H9 (cell line): ENCODE measurements around the gene DLK1. TPM values are rescaled to one million over a fixed set of nuclear protein-coding genes. Genes with fewer than 3 reads are reported as not detected.

Experiments used
- DNase-seq: peaks from one replicate; pipeline ENCODE4 v3.0.0-alpha.2; 2017
- H2AFZ ChIP-seq: one replicate; pipeline ENCODE4 v1.6.1; 2013; ENCODE audit warnings: mild to moderate bottlenecking, low read length, control low read depth, moderate library complexity
- H2AK5ac ChIP-seq: 2 replicates; pipeline ENCODE4 v1.6.1; 2013; ENCODE audit warnings: low read length, control low read depth, mixed read lengths; ENCODE audit not compliant: insufficient read length
- H2BK120ac ChIP-seq: one replicate; pipeline ENCODE4 v1.6.1; 2013; ENCODE audit warnings: low read depth, mild to moderate bottlenecking, low read length, control low read depth, inconsistent platforms; ENCODE audit not compliant: poor library complexity, severe bottlenecking
- H2BK12ac ChIP-seq: 2 replicates; pipeline ENCODE4 v1.6.1; 2013; ENCODE audit warnings: low read length, control low read depth, mixed read lengths, low read depth; ENCODE audit not compliant: insufficient read length
- H2BK15ac ChIP-seq: 2 replicates; pipeline ENCODE4 v1.6.1; 2013; ENCODE audit warnings: low read depth, low read length, control low read depth
- H2BK20ac ChIP-seq: one replicate; pipeline ENCODE4 v1.6.1; 2013; ENCODE audit warnings: low read depth, mild to moderate bottlenecking, low read length, control low read depth, inconsistent platforms; ENCODE audit not compliant: poor library complexity, severe bottlenecking
- H2BK5ac ChIP-seq: 2 replicates; pipeline ENCODE4 v1.6.1; 2013; ENCODE audit warnings: low read length, control low read depth, mixed read lengths; ENCODE audit not compliant: insufficient read length
- H3K14ac ChIP-seq: 2 replicates; pipeline ENCODE4 v1.6.1; 2013; ENCODE audit warnings: low read length, control low read depth; ENCODE audit not compliant: insufficient read depth
- H3K18ac ChIP-seq: 2 replicates; pipeline ENCODE4 v1.6.1; 2013; ENCODE audit warnings: low read depth, mild to moderate bottlenecking, mixed read lengths, low read length, control low read depth; ENCODE audit not compliant: insufficient read length
- H3K23ac ChIP-seq: 2 replicates; pipeline ENCODE4 v1.6.1; 2013; ENCODE audit warnings: low read length, control low read depth, mixed read lengths, low read depth; ENCODE audit not compliant: insufficient read length
- H3K23me2 ChIP-seq: 2 replicates; pipeline ENCODE4 v1.6.1; 2013; ENCODE audit warnings: low read depth, mild to moderate bottlenecking, mixed read lengths, low read length, control low read depth; ENCODE audit not compliant: insufficient read length, poor library complexity, severe bottlenecking
- H3K27ac ChIP-seq: 2 replicates; pipeline ENCODE4 v1.5.1; 2013; ENCODE audit warnings: low read length, control low read depth, mixed read lengths, low read depth; ENCODE audit not compliant: insufficient read length
- H3K27me3 ChIP-seq: 2 replicates; pipeline ENCODE4 v1.6.1; 2013; ENCODE audit warnings: low read length, control low read depth, inconsistent platforms; ENCODE audit not compliant: insufficient read depth
- H3K4ac ChIP-seq: 2 replicates; pipeline ENCODE4 v1.6.1; 2013; ENCODE audit warnings: low read depth, mild to moderate bottlenecking, control low read depth, inconsistent platforms, low read length, moderate library complexity
- H3K4me1 ChIP-seq: 2 replicates; pipeline ENCODE4 v1.6.1; 2013; ENCODE audit warnings: low read length, control low read depth, inconsistent platforms; ENCODE audit not compliant: insufficient read depth
- H3K4me2 ChIP-seq: 2 replicates; pipeline ENCODE4 v1.6.1; 2013; ENCODE audit warnings: low read length, control low read depth, mixed read lengths; ENCODE audit not compliant: insufficient read length, insufficient read depth
- H3K56ac ChIP-seq: 2 replicates; pipeline ENCODE4 v1.6.1; 2013; ENCODE audit warnings: low read depth, mild to moderate bottlenecking, mixed read lengths, low read length, control low read depth; ENCODE audit not compliant: insufficient read length
- H3K79me1 ChIP-seq: 2 replicates; pipeline ENCODE4 v1.6.1; 2013; ENCODE audit warnings: low read depth, mild to moderate bottlenecking, moderate library complexity, low read length, control low read depth, inconsistent platforms; ENCODE audit not compliant: insufficient read depth, poor library complexity, severe bottlenecking
- H3K79me2 ChIP-seq: 2 replicates; pipeline ENCODE4 v1.6.1; 2013; ENCODE audit warnings: low read length, control low read depth, inconsistent platforms; ENCODE audit not compliant: insufficient read depth
- H3K9ac ChIP-seq: 2 replicates; pipeline ENCODE4 v1.6.1; 2013; ENCODE audit warnings: low read length, control low read depth, mixed read lengths; ENCODE audit not compliant: insufficient read length; ENCODE audit errors: extremely low read depth
- H3K9me3 ChIP-seq: one replicate; pipeline ENCODE4 v1.6.1; 2013; ENCODE audit warnings: low read depth, low read length, inconsistent platforms; ENCODE audit not compliant: control insufficient read depth
- H3T11ph ChIP-seq: one replicate; pipeline ENCODE4 v1.6.1; 2013; ENCODE audit warnings: mild to moderate bottlenecking, low read length, control low read depth, inconsistent platforms
- H4K20me1 ChIP-seq: one replicate; pipeline ENCODE4 v1.6.1; 2013; ENCODE audit not compliant: control insufficient read depth, insufficient read length, insufficient read depth
- H4K5ac ChIP-seq: 2 replicates; pipeline ENCODE4 v1.6.1; 2013; ENCODE audit warnings: low read depth, mild to moderate bottlenecking, mixed read lengths, low read length, control low read depth; ENCODE audit not compliant: insufficient read length
- H4K8ac ChIP-seq: replicated peaks from 2 replicates; pipeline ENCODE4 v1.6.1; 2013; ENCODE audit warnings: low read length, control low read depth, mixed read lengths, low read depth; ENCODE audit not compliant: insufficient read length
- H4K91ac ChIP-seq: 2 replicates; pipeline ENCODE4 v1.6.1; 2013; ENCODE audit warnings: low read depth, mild to moderate bottlenecking, moderate library complexity, mixed read lengths, low read length, control low read depth; ENCODE audit not compliant: insufficient read length
- H3K27ac Mint-ChIP-seq, 3 experiments: 2 replicates in 2 of 3; 3 replicates in 1 of 3; pipeline ENCODE4 v1.8.0; 2020 to 2021; ENCODE audit warnings: mixed read lengths in 3 of 3, mild to moderate bottlenecking in 1 of 3, moderate library complexity in 1 of 3
- H3K27me3 Mint-ChIP-seq: 2 replicates; pipeline ENCODE4 v1.8.0; 2021; ENCODE audit warnings: low read depth, mild to moderate bottlenecking, moderate library complexity, mixed read lengths
- H3K36me3 Mint-ChIP-seq, 3 experiments: 2 replicates in 2 of 3; 3 replicates in 1 of 3; pipeline ENCODE4 v1.8.0; 2020 to 2021; ENCODE audit warnings: low read depth in 3 of 3, mixed read lengths in 3 of 3; ENCODE audit not compliant: insufficient read depth in 1 of 3
- H3K4me1 Mint-ChIP-seq, 2 experiments: 2 replicates each; pipeline ENCODE4 v1.8.0; 2020; ENCODE audit warnings: mixed read lengths in 2 of 2
- H3K4me3 Mint-ChIP-seq, 2 experiments: 2 replicates in 1 of 2; 3 replicates in 1 of 2; pipeline ENCODE4 v1.8.0; 2020 to 2021; ENCODE audit warnings: mild to moderate bottlenecking in 2 of 2, mixed read lengths in 2 of 2, moderate library complexity in 1 of 2
- H3K9me3 Mint-ChIP-seq, 2 experiments: 2 replicates in 1 of 2; 3 replicates in 1 of 2; pipeline ENCODE4 v1.8.0; 2020; ENCODE audit warnings: mild to moderate bottlenecking in 2 of 2, mixed read lengths in 2 of 2, moderate library complexity in 1 of 2
- CTCF ChIP-seq: fragments of 200-600 bp; sonication (generic); conservative IDR thresholded peaks from 3 replicates; pipeline ENCODE4 v1.8.0; 2021; ENCODE audit warnings: antibody characterized with exemption, mild to moderate bottlenecking
- WGBS: extraction: QIAGEN DNeasy Blood & Tissue Kit; methylation state at CpG from one replicate; pipeline ENCODE4 v1.1.7; 2013; ENCODE audit warnings: missing lambda C conversion rate, low lambda C conversion rate, mixed read lengths; ENCODE audit not compliant: insufficient read length; ENCODE audit errors: extremely low coverage; 5-methylcytosine and 5-hydroxymethylcytosine counted together
- total RNA-seq: library from RNA; stranded (reverse); gene quantifications from 2 replicates; pipeline ENCODE4 v1.2.1, GENCODE V29; 2021

Gene DLK1
- total RNA-seq, 1 experiment from 2014 or later = 2.8 TPM

GRCh38 chr14:100769035-100769939 lies 42.6 kb downstream of the DLK1 start:
- DNase-seq = no peak
- Histone ChIP-seq H3K23me2 (no peaks in the 10 kb centered on the region), H3K4ac (no peak overlapping the region), H2BK20ac (no peak overlapping the region), H3K27me3 (no peaks in the 10 kb centered on the region; the same call in 1 of the 2 replicates), H3K27ac (no peak overlapping the region), H3K9ac (no peak overlapping the region), H2BK12ac (no peak overlapping the region), H2BK15ac (no peak overlapping the region), H3T11ph (no peak overlapping the region), H3K18ac (no peak overlapping the region), H3K14ac (no peak overlapping the region), H3K79me2 (no peaks in the 10 kb centered on the region), H3K4me1 (no peaks in the 10 kb centered on the region), H3K9me3 (no peaks in the 10 kb centered on the region), H3K23ac (no peak overlapping the region), H3K4me2 (no peak overlapping the region), H4K5ac (no peak overlapping the region), H3K56ac (no peak overlapping the region), H2AK5ac (no peak overlapping the region), H4K20me1 (no peaks in the 10 kb centered on the region), H4K91ac (no peak overlapping the region), H2BK120ac (no peak overlapping the region), H2AFZ (no peak overlapping the region), H4K8ac (no peak overlapping the region), H2BK5ac (no peak overlapping the region), H3K79me1 (no peaks in the 10 kb centered on the region)
- Mint-ChIP-seq H3K9me3 (peaks cover 14 to 16% of the 10 kb centered on the region in 2 experiments), H3K4me1 (peaks cover 9 to 15% of the 10 kb centered on the region in 2 experiments), H3K36me3 (peaks cover 0 to 16% (median 15%) of the 10 kb centered on the region in 3 experiments; a peak in 6 of 7 replicates), H3K4me3 (no peak overlapping the region), H3K27me3 (peaks cover 39% of the 10 kb centered on the region), H3K27ac (no peak overlapping the region)
- no peak for TF ChIP-seq CTCF
- WGBS = no CpG with 5 or more reads among the region's 32 CpGs
